Thymus (tissue), 11 donors: ENCODE data around the gene MYL12A. TPM values are rescaled to one million over a fixed set of nuclear protein-coding genes. Genes with fewer than 3 reads are reported as not detected.
A peak's percentile ranks its signal among the peaks of the same experiment; 100 is the strongest.

Experiments used
- DNase-seq, 9 donors: peaks; one replicate each; pipeline ENCODE4 v3.0.0-alpha.2; 2013; ENCODE audit warnings: low spot score in 9 of 9, low read depth in 6 of 9, missing footprints in 1 of 9
- H3K27ac ChIP-seq, 2 donors: one replicate each; pipeline ENCODE4 v1.5.1; 2013; ENCODE audit warnings: control low read depth in 1 of 2, low read depth in 1 of 2, low read length in 1 of 2, mild to moderate bottlenecking in 1 of 2, moderate library complexity in 1 of 2
- H3K27me3 ChIP-seq, 2 donors: one replicate each; pipeline ENCODE4 v1.5.1; 2013; ENCODE audit warnings: low read length in 1 of 2; ENCODE audit not compliant: control insufficient read depth in 2 of 2, insufficient read depth in 1 of 2
- H3K36me3 ChIP-seq, 2 donors: one replicate each; pipeline ENCODE4 v1.5.1; 2013; ENCODE audit warnings: low read length in 1 of 2, mild to moderate bottlenecking in 1 of 2, moderate library complexity in 1 of 2; ENCODE audit not compliant: control insufficient read depth in 2 of 2, insufficient read depth in 2 of 2
- H3K4me1 ChIP-seq, 2 donors: one replicate each; pipeline ENCODE4 v1.5.1; 2013; ENCODE audit warnings: low read length in 2 of 2; ENCODE audit not compliant: control insufficient read depth in 2 of 2, insufficient read depth in 2 of 2
- H3K4me3 ChIP-seq, 2 donors: one replicate each; pipeline ENCODE4 v1.5.1; 2013; ENCODE audit warnings: low read length in 2 of 2, control low read depth in 1 of 2, mild to moderate bottlenecking in 1 of 2
- H3K9me3 ChIP-seq, 2 donors: one replicate each; pipeline ENCODE4 v1.5.1; 2013; ENCODE audit warnings: low read length in 1 of 2, mild to moderate bottlenecking in 1 of 2; ENCODE audit not compliant: control insufficient read depth in 2 of 2, insufficient read depth in 1 of 2
- WGBS: extraction: QIAGEN DNeasy Blood & Tissue Kit; methylation state at CpG from one replicate; pipeline ENCODE4 v1.1.7; 2013; 5-methylcytosine and 5-hydroxymethylcytosine counted together
- polyA plus RNA-seq: library from polyadenylated mRNA; stranded (reverse); fragments of 200-250 nt; gene quantifications from one replicate; pipeline ENCODE4 v1.2.3, GENCODE V29; 2013
- total RNA-seq: library from RNA; stranded (reverse); fragments of 120-200 nt; gene quantifications from one replicate; pipeline ENCODE4 v1.2.4, GENCODE V29; 2013
- donor health status: healthy.

MYL12A gene
- total and polyA plus RNA-seq, 2 donors: 664 to 747 TPM

- no peak for DNase-seq
- peaks cover 34 to 63% of the 10 kb centered on the region in 2 donors for H3K36me3 ChIP-seq
Observed at GRCh38 chr18:3256693-3257626, 9.4 kb downstream of the MYL12A start.

DNA sequence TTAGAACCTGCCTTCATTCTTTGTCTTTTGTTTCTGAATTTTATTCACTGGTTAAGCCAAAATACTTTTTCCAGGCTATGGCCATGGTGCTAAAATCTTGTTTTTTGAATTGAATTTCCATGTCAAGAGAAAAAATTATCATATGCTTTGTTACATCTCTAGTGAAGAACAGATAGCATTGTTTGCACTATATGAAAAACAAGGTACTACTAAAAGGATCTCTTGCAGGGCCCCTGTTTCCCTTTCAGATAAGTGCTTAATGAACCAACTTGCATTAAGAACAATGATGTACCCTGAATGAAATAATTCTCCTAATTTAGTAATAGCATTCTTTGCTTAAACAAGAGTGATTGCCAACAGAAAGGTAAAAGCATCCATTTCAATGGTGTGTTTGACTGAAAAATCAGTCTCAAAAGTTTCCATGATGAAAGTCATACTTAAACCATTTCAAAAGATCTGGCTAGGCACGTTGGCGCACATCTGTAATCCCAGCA, 10.1 kb downstream of the MYL12A start:
- no peak overlapping the region for H3K27ac ChIP-seq
- 98% methylated on average over 2 of the region's 2 CpGs for WGBS
- DNase-seq: no peak

More at GRCh38 chr18:3256693-3257626, 9.4 kb downstream of the MYL12A start:
- Histone ChIP-seq H3K9me3 (no peaks in the 10 kb centered on the region), H3K27me3 (no peaks in the 10 kb centered on the region), H3K4me1 (peaks cover 7 to 10% of the 10 kb centered on the region in 2 donors), H3K27ac (no peak overlapping the region), H3K4me3 (no peak overlapping the region)
- WGBS: 95% methylated on average over 5 of the region's 5 CpGs

DNA sequence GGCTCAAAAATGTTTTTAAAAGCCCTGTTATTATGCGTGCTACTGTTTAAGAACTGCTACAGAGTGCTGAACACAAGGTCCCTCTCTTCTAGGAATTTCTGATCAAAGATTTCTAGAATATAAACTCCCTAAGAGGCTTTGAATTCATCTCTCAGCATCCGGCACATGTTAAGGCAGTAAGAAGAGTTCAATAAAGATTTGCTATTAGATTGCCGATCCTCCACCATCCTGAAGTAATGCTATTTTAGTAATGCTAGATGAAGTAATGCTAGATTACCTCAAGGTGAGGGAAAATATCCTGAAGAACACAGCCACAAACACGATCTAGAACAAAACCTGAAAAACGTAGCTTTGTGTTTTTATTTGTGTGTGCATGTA, 13.4 kb downstream of the MYL12A start:
- H3K4me3 ChIP-seq: peak overlapping the region; percentile 88
- no peaks in the 10 kb centered on the region for H3K9me3 ChIP-seq
- no peaks in the 10 kb centered on the region for H3K27me3 ChIP-seq
- DNase-seq: no peak
- H3K4me1 ChIP-seq: peaks cover 18 to 22% of the 10 kb centered on the region in 2 donors
- H3K27ac ChIP-seq: peak overlapping the region; percentile 95 to 98
- peaks cover 15 to 28% of the 10 kb centered on the region in 2 donors for H3K36me3 ChIP-seq
- 17% methylated on average over 5 of the region's 5 CpGs for WGBS

More for the DNA sequence above, 10.1 kb downstream of the MYL12A start:
- Histone ChIP-seq H3K36me3 (peaks cover 34 to 61% of the 10 kb centered on the region in 2 donors), H3K4me3 (no peak overlapping the region), H3K4me1 (peaks cover 7 to 10% of the 10 kb centered on the region in 2 donors), H3K9me3 (no peaks in the 10 kb centered on the region), H3K27me3 (no peaks in the 10 kb centered on the region)

GRCh38 chr18:3261373-3262233, 14.0 kb downstream of the MYL12A start, which contains the start of gene MYL12B:
Gene MYL12B, plus strand, starts transcription at chr18:3262133. Its CDS starts 10,766 bp downstream, at chr18:3272899.
- under 1% methylated on average over 84 of the region's 84 CpGs for WGBS
- no peaks in the 10 kb centered on the region for H3K9me3 ChIP-seq
- peak; percentile 54 to 91 (median 73) for DNase-seq
- peak within 1 kb of the TSS; percentile 88 for H3K4me3 ChIP-seq
- H3K4me1 ChIP-seq: peaks cover 18 to 24% of the 10 kb centered on the region in 2 donors
- H3K27ac ChIP-seq: peak within 1 kb of the TSS; percentile 95 to 98
- H3K27me3 ChIP-seq: no peaks in the 10 kb centered on the region
- peaks cover 15 to 24% of the 10 kb centered on the region in 2 donors for H3K36me3 ChIP-seq

GRCh38 chr18:3262234-3263131, 14.9 kb downstream of the MYL12A start:
- Histone ChIP-seq H3K27me3 (no peaks in the 10 kb centered on the region), H3K36me3 (peaks cover 7 to 15% of the 10 kb centered on the region in 2 donors), H3K27ac (peak overlapping the region; percentile 95 to 98), H3K4me3 (peak overlapping the region; percentile 88), H3K4me1 (peaks cover 20 to 24% of the 10 kb centered on the region in 2 donors), H3K9me3 (no peaks in the 10 kb centered on the region)
- WGBS: 1% methylated on average over 69 of the region's 69 CpGs
- peak in 5 of 9 donors; percentile 13 to 61 (median 35) for DNase-seq

DNA sequence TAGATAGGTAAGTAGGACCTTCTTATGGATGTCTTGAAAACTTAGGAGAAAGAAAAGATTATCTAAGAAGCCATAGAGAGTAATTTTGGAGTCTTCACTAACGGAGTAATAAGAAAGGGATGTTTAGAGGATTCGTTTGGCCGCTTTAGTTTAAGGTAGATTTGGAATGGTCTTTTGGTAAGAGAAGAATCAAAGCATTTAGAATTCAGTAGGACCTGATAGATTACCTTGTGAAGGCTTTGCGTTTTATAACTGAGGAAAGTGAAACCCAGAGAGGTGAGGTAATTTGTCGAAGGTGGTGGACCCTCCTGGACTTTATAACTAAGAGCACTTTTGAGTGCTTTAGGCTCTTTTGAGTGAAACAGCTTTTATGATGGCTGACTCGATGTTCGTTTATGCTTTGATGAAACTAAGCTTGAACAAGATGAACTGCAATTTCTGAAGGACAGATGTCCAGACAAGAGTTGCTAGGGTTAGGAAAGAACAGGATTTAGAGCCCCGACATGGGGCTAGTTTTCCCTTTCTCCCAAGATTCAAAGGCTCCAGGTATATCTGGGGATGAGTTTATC, 15.6 kb downstream of the MYL12A start:
- peak overlapping the region; percentile 88 for H3K4me3 ChIP-seq
- H3K36me3 ChIP-seq: peaks cover 3 to 8% of the 10 kb centered on the region in 2 donors
- no peak for DNase-seq
- H3K9me3 ChIP-seq: no peaks in the 10 kb centered on the region
- H3K4me1 ChIP-seq: peaks cover 20 to 24% of the 10 kb centered on the region in 2 donors
- no peaks in the 10 kb centered on the region for H3K27me3 ChIP-seq
- WGBS: 45% methylated on average over 8 of the region's 8 CpGs
- H3K27ac ChIP-seq: no peak overlapping the region

GRCh38 chr18:3264362-3264761, 16.8 kb downstream of the MYL12A start:
- 97% methylated on average over 2 of the region's 2 CpGs for WGBS
- Histone ChIP-seq H3K36me3 (peaks cover 0 to 2% of the 10 kb centered on the region in 2 donors), H3K4me1 (peaks cover 20 to 24% of the 10 kb centered on the region in 2 donors), H3K27me3 (no peaks in the 10 kb centered on the region), H3K9me3 (no peaks in the 10 kb centered on the region), H3K27ac (no peak overlapping the region), H3K4me3 (no peak overlapping the region)
- DNase-seq: no peak

DNA sequence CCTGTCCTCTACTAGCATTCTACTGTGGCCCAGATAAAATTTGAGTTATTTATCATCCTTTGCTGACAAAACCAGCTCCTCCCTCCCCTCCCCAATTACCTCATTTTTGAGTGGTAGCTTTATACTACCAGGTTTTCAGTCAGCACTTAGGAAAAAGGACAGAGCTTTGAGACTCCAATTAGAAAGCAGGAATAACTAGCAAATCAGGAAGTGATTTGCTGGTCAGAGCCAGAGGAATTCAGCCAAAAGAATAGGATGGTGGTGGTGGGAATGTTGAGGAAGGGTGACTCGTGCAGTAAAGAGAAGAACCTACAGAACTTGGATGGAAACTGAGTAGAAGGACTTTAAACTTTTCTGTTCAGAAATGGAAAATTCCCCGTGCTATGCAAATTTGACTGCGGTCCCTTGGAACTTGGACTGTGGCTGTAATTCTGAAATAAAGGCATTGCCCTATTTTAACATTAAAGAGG, 18.0 kb downstream of the MYL12A start:
- no peak overlapping the region for H3K4me3 ChIP-seq
- 91% methylated on average over 3 of the region's 3 CpGs for WGBS

More for the DNA sequence above, 18.0 kb downstream of the MYL12A start:
- H3K27ac ChIP-seq: no peak overlapping the region
- no peaks in the 10 kb centered on the region for H3K9me3 ChIP-seq
- H3K4me1 ChIP-seq: peaks cover 16 to 18% of the 10 kb centered on the region in 2 donors
- DNase-seq: no peak
- no peaks in the 10 kb centered on the region for H3K27me3 ChIP-seq
- H3K36me3 ChIP-seq: peaks cover 0 to 2% of the 10 kb centered on the region in 2 donors
